Activated effector memory CD4-positive, alpha-beta T cell treated with anti-CD3 and anti-CD28 coated beads, Interleukin-2, amount 50 U/mL, for 16 hours (primary cell): ENCODE measurements around the gene ELANE.
"Not testable (repeated sequence)": the region's sequence is repeated elsewhere in the genome, so short reads cannot be mapped to it uniquely, and the experiment has no call there.

ENCODE experiments used
- DNase-seq: peaks from one replicate; pipeline ENCODE4 v3.0.0-alpha.2; 2020

The ELANE gene

GRCh38 chr19:814152-815078 is 37.7 kb upstream of the ELANE start:
- DNase-seq = no peak

- DNase-seq = no peak
These were observed 36.9 kb upstream of the ELANE start for GRCh38 chr19:815079-815774.

GRCh38 chr19:815775-816499 is 36.2 kb upstream of the ELANE start:
- DNase-seq = no peak

GRCh38 chr19:816500-816857 is 35.6 kb upstream of the ELANE start:
- no peak for DNase-seq

GRCh38 chr19:820212-820611 is 31.9 kb upstream of the ELANE start:
- DNase-seq = not testable (repeated sequence)

GRCh38 chr19:821231-821824 is 30.8 kb upstream of the ELANE start:
- DNase-seq = no peak

GRCh38 chr19:821825-822503 is 30.1 kb upstream of the ELANE start, which contains the start of gene PLPPR3:
TSS of gene PLPPR3 (minus strand) at chr19:821955. CDS start at chr19:821559, 396 bp downstream.
- DNase-seq = no peak

GRCh38 chr19:823565-824121 is 28.5 kb upstream of the ELANE start:
- DNase-seq = no peak

- DNase-seq = no peak
These were observed 27.2 kb upstream of the ELANE start for GRCh38 chr19:824885-825284.

GRCh38 chr19:825897-826644 is 26.0 kb upstream of the ELANE start:
- no peak for DNase-seq

- no peak for DNase-seq
These were observed 24.8 kb upstream of the ELANE start for GRCh38 chr19:827314-827709.

GRCh38 chr19:827710-828321 is 24.3 kb upstream of the ELANE start, which contains the start of gene AZU1:
TSS of gene AZU1 (plus strand) at chr19:827837. CDS start at chr19:827847, 10 bp downstream.
- DNase-seq = no peak

GRCh38 chr19:829129-829758 is 22.9 kb upstream of the ELANE start:
- DNase-seq = no peak

- DNase-seq = no peak
These were observed 20.4 kb upstream of the ELANE start for GRCh38 chr19:831407-832369.

- no peak for DNase-seq
These were observed 17.9 kb upstream of the ELANE start for GRCh38 chr19:834216-834615.

- DNase-seq = no peak
These were observed 16.8 kb upstream of the ELANE start for GRCh38 chr19:835210-835810.

- DNase-seq = no peak
These were observed 11.4 kb upstream of the ELANE start, which contains the start of gene PRTN3 for GRCh38 chr19:840519-841206. TSS of gene PRTN3 (plus strand) at chr19:840999. CDS start at chr19:841009, 10 bp downstream.

- DNase-seq = not testable (repeated sequence)
These were observed 9.3 kb upstream of the ELANE start for GRCh38 chr19:842802-843179.
